ENCODE measurements around the gene ALKBH2.

Gene ALKBH2

GRCh38 chr12:109093022-109093918 lies at the start of gene ALKBH2:
Gene ALKBH2 (minus strand): TSS chr12:109093472. CDS start chr12:109092786, 686 bp downstream.
- DNase-seq (ENCODE audit: low read depth) = peak; percentile 89

- DNase-seq (ENCODE audit: low read depth) = no peak
These were observed 47.3 kb upstream of the ALKBH2 start for GRCh38 chr12:109140560-109140959.

- no peak for DNase-seq (ENCODE audit: low read depth)
These were observed 46.5 kb upstream of the ALKBH2 start for GRCh38 chr12:109139791-109140190.

GRCh38 chr12:109139360-109139759 lies 46.1 kb upstream of the ALKBH2 start:
- DNase-seq (ENCODE audit: low read depth) = no peak

- DNase-seq (ENCODE audit: low read depth) = no peak
These were observed 43.8 kb upstream of the ALKBH2 start for GRCh38 chr12:109137055-109137454.

GRCh38 chr12:109134186-109134917 lies 41.1 kb upstream of the ALKBH2 start:
- peak; percentile 17 for DNase-seq (ENCODE audit: low read depth)

GRCh38 chr12:109131154-109132050 lies 38.1 kb upstream of the ALKBH2 start:
- DNase-seq (ENCODE audit: low read depth) = no peak

GRCh38 chr12:109130297-109131153 lies 37.3 kb upstream of the ALKBH2 start:
- no peak for DNase-seq (ENCODE audit: low read depth)

GRCh38 chr12:109127533-109128242 lies 34.4 kb upstream of the ALKBH2 start:
- DNase-seq (ENCODE audit: low read depth) = no peak

- no peak for DNase-seq (ENCODE audit: low read depth)
These were observed 33.5 kb upstream of the ALKBH2 start for GRCh38 chr12:109126784-109127183.

GRCh38 chr12:109125791-109126190 lies 32.5 kb upstream of the ALKBH2 start:
- no peak for DNase-seq (ENCODE audit: low read depth)

GRCh38 chr12:109124878-109125648 lies 31.8 kb upstream of the ALKBH2 start:
- no peak for DNase-seq (ENCODE audit: low read depth)

GRCh38 chr12:109121346-109121880 lies 28.1 kb upstream of the ALKBH2 start:
- no peak for DNase-seq (ENCODE audit: low read depth)

GRCh38 chr12:109120557-109120956 lies 27.3 kb upstream of the ALKBH2 start:
- no peak for DNase-seq (ENCODE audit: low read depth)

- DNase-seq (ENCODE audit: low read depth) = no peak
These were observed 26.8 kb upstream of the ALKBH2 start for GRCh38 chr12:109120095-109120494.

- no peak for DNase-seq (ENCODE audit: low read depth)
These were observed 23.3 kb upstream of the ALKBH2 start for GRCh38 chr12:109116611-109116949.

- no peak for DNase-seq (ENCODE audit: low read depth)
These were observed 22.7 kb upstream of the ALKBH2 start, which contains the start of gene ACACB for GRCh38 chr12:109115758-109116610. Gene ACACB (plus strand): TSS chr12:109116587. CDS start chr12:109139406, 22,819 bp downstream.

GRCh38 chr12:109115404-109115757 lies 22.1 kb upstream of the ALKBH2 start:
- no peak for DNase-seq (ENCODE audit: low read depth)

- DNase-seq (ENCODE audit: low read depth) = no peak
These were observed 21.4 kb upstream of the ALKBH2 start for GRCh38 chr12:109114644-109115043.

Measured in iris pigment epithelial cell (primary cell).